SK-N-SH treated with all-trans-retinoic acid at 6 μM for 48 hours (cell line): ENCODE results near the gene PIGS.

Source experiments
- ARNTL ChIP-seq: fragments of 450-650 bp; formaldehyde crosslinking; IDR thresholded peaks from 2 replicates; pipeline ENCODE4 v1.5.0; 2020; ENCODE audit warnings: low read depth, mild to moderate bottlenecking, moderate library complexity, borderline replicate concordance
- CREB5 ChIP-seq: fragments of 250-450 bp; sonication (Bioruptor Pico); IDR thresholded peaks from 2 replicates; pipeline ENCODE4 v1.5.1; 2020; ENCODE audit warnings: low read depth, mild to moderate bottlenecking, moderate library complexity
- CSDC2 ChIP-seq: fragments of 250-450 bp; sonication (Bioruptor Pico); IDR thresholded peaks from 2 replicates; pipeline ENCODE4 v1.5.0; 2020; ENCODE audit warnings: mild to moderate bottlenecking, moderate library complexity
- ESRRG ChIP-seq: fragments of 250-450 bp; sonication (Bioruptor Pico); IDR thresholded peaks from 2 replicates; pipeline ENCODE4 v1.6.1; 2021; ENCODE audit warnings: mild to moderate bottlenecking
- PATZ1 ChIP-seq: fragments of 250-450 bp; sonication (Bioruptor Pico); IDR thresholded peaks from 2 replicates; pipeline ENCODE4 v1.8.0; 2020; ENCODE audit warnings: mild to moderate bottlenecking, moderate library complexity, borderline replicate concordance
- POU6F1 ChIP-seq: fragments of 250-450 bp; sonication (Bioruptor Pico); IDR thresholded peaks from 2 replicates; pipeline ENCODE4 v1.8.0; 2021; ENCODE audit warnings: low read depth, mild to moderate bottlenecking, moderate library complexity, borderline replicate concordance
- TOX ChIP-seq: fragments of 250-450 bp; sonication (Bioruptor Pico); IDR thresholded peaks from 2 replicates; pipeline ENCODE4 v1.8.0; 2021; ENCODE audit warnings: mild to moderate bottlenecking, moderate library complexity, borderline replicate concordance
- ZFP3 ChIP-seq: fragments of 250-450 bp; sonication (Bioruptor Pico); IDR thresholded peaks from 2 replicates; pipeline ENCODE4 v1.5.0; 2020; ENCODE audit warnings: mild to moderate bottlenecking, moderate library complexity
- ZNF70 ChIP-seq: fragments of 450-650 bp; formaldehyde crosslinking; IDR thresholded peaks from 2 replicates; pipeline ENCODE4 v1.5.0; 2020; ENCODE audit warnings: mild to moderate bottlenecking, moderate library complexity

GRCh38 chr17:28532050-28532960 is 39.0 kb downstream of the PIGS start:
- no peak for TF ChIP-seq ARNTL
- TF ChIP-seq CREB5 (CRISPR knock-in tag): no peak
- TF ChIP-seq ZNF70 (CRISPR knock-in tag): no peak
- no peak for TF ChIP-seq ESRRG (CRISPR knock-in tag)
- no peak for TF ChIP-seq ZFP3 (CRISPR knock-in tag)
- no peak for TF ChIP-seq POU6F1 (CRISPR knock-in tag)
- TF ChIP-seq CSDC2 (CRISPR knock-in tag): no peak
- TF ChIP-seq TOX (CRISPR knock-in tag): no peak
- TF ChIP-seq PATZ1: no peak
